ENCODE results near the gene GAB2.
A peak's percentile ranks its signal among the peaks of the same experiment; 100 is the strongest.
"Not testable (repeated sequence)": the region's sequence is repeated elsewhere in the genome, so short reads cannot be mapped to it uniquely, and the experiment has no call there.

Gene GAB2

DNA sequence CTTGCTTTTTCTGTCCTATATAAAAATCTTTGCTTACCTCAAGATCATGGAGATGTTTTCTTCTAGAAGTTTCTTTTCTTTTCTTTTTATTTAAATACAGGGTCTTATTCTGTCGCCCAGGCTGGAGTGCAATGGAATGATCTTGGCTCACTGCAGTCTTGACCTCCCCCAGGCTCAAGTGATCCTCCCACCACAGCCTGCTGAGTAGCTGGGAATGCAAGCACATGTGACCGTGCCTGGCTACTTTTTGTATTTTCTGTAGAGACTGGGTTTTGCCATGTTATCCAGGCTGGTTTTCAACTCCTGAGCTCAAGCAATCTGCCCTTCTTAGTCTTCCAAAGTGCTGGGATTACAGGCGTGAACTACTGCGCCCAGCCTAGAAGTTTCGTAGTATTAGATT is 183.6 kb downstream of the GAB2 start:
- no peaks in the 10 kb centered on the region for H3K27me3 ChIP-seq (ENCODE audit: insufficient read depth, insufficient read length)
- no peaks in the 10 kb centered on the region for H3K36me3 ChIP-seq (ENCODE audit: insufficient read depth, insufficient read length, low read length)
- no peak overlapping the region for H3K9ac ChIP-seq (ENCODE audit: insufficient read length, low read depth)
- no peak overlapping the region for H3K4me3 ChIP-seq (ENCODE audit: insufficient read length, low read depth)
- no peak for DNase-seq (ENCODE audit: low read depth, low spot score)
- TF ChIP-seq SUZ12 (IDR thresholded peaks at IDR 0.05; ENCODE audit: extremely low read depth, insufficient read depth, insufficient read length) (no peak), YY1 (IDR thresholded peaks at IDR 0.05; ENCODE audit: insufficient read depth, insufficient read length) (no peak), ZNF274 (IDR thresholded peaks at IDR 0.05; ENCODE audit: low read depth, low read length) (no peak)
- H3K9me3 ChIP-seq (ENCODE audit: insufficient read depth, low read length), result no peaks in the 10 kb centered on the region
- no peaks in the 10 kb centered on the region for H3K4me1 ChIP-seq (ENCODE audit: insufficient read depth, insufficient read length)

DNA sequence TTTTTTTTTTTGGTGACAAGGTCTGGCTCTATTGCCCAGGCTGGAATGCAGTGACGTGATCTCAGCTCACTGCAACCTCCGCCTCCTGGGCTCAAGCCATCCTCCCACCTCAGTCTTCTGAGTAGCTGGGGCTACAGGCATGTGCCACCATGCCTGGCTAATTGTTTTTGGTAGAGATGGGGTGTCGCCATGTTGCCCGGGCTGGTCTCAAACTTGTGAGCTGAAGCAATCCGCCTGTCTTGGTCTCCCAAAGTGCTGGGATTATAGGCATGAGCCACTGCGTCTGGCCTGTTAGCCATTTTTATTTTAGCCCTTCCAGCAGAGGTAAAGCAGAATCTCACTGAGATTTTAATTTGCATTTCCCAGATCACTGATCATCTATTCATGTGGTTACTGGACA is 184.6 kb downstream of the GAB2 start:
- not testable (repeated sequence) for H3K9ac ChIP-seq (ENCODE audit: insufficient read length, low read depth); DNase-seq (ENCODE audit: low read depth, low spot score); H3K36me3 ChIP-seq (ENCODE audit: insufficient read depth, insufficient read length, low read length); H3K27me3 ChIP-seq (ENCODE audit: insufficient read depth, insufficient read length); H3K4me1 ChIP-seq (ENCODE audit: insufficient read depth, insufficient read length); H3K9me3 ChIP-seq (ENCODE audit: insufficient read depth, low read length); H3K4me3 ChIP-seq (ENCODE audit: insufficient read length, low read depth)

DNA sequence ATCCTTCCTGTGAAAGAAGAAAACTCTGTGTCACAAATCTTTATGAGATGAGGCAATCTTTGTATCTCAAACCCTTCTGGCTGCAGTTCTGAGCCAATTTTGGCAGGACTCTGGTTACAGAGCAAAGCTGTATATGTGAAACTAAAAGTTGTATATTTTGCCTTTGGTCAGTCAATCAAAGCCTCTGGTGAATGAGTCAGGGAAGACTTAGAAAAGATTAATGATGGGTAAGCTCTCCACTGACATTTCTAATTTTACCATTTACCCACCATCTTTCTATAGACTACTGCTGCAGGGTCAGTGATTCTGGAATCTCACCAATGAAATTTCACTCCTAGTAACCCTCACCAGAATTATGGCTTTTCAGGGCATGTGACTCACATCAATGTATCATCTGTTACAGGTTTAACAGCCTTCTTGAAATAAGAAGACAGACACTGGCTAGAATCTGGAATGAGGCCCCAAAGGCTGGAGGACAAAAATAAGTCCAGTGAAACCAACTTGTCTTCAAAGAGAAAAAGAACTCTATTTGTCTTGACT is 185.6 kb downstream of the GAB2 start:
- no peaks in the 10 kb centered on the region for H3K4me1 ChIP-seq (ENCODE audit: insufficient read depth, insufficient read length)
- no peak overlapping the region for H3K9ac ChIP-seq (ENCODE audit: insufficient read length, low read depth)
- no peak for DNase-seq (ENCODE audit: low read depth, low spot score)
- H3K36me3 ChIP-seq (ENCODE audit: insufficient read depth, insufficient read length, low read length), result no peaks in the 10 kb centered on the region
- no peak overlapping the region for H3K4me3 ChIP-seq (ENCODE audit: insufficient read length, low read depth)
- no peaks in the 10 kb centered on the region for H3K27me3 ChIP-seq (ENCODE audit: insufficient read depth, insufficient read length)
- H3K9me3 ChIP-seq (ENCODE audit: insufficient read depth, low read length), result no peaks in the 10 kb centered on the region
- TF ChIP-seq ZNF274 (IDR thresholded peaks at IDR 0.05; ENCODE audit: low read depth, low read length) (no peak), YY1 (IDR thresholded peaks at IDR 0.05; ENCODE audit: insufficient read depth, insufficient read length) (no peak), SUZ12 (IDR thresholded peaks at IDR 0.05; ENCODE audit: extremely low read depth, insufficient read depth, insufficient read length) (no peak)

DNA sequence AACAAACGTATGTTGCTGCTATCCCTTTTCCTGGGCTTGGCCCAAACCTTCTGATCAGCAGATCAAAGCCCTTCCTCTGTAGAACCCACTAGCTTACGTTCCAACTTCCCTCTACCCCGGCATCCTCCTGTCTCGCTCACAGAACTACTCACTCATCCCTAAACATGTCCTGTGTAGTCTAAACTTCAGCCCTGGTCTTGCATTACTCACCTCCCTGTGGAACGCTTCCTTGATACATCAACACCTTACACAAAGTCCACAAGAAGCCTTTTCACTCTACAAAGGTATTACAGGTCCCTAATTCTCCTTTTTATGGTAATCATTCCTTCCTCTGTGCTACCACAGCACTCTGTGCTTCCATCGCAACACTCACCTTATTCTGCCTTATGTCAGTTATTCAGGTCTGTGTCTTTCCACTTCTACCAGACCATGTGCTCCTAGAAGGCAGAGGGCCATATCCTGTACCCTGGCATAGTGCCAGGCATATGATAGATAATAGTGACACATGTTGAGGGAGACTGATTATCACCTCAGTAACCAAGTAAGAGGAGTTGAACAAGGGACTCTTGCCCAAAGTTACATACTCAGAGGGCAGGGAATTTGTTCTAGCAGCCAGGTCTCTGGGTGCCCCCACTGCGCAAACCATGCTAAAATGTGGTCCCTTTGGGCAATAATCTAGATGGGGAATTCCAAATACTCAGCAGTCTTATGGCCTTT is 187.3 kb downstream of the GAB2 start:
- DNase-seq (ENCODE audit: low read depth, low spot score), result no peak
- H3K36me3 ChIP-seq (ENCODE audit: insufficient read depth, insufficient read length, low read length), result peaks cover 6% of the 10 kb centered on the region
- H3K27me3 ChIP-seq (ENCODE audit: insufficient read depth, insufficient read length), result no peaks in the 10 kb centered on the region
- H3K9me3 ChIP-seq (ENCODE audit: insufficient read depth, low read length), result no peaks in the 10 kb centered on the region
- H3K4me1 ChIP-seq (ENCODE audit: insufficient read depth, insufficient read length), result no peaks in the 10 kb centered on the region
- H3K9ac ChIP-seq (ENCODE audit: insufficient read length, low read depth), result no peak overlapping the region
- H3K4me3 ChIP-seq (ENCODE audit: insufficient read length, low read depth), result no peak overlapping the region
- TF ChIP-seq SUZ12 (IDR thresholded peaks at IDR 0.05; ENCODE audit: extremely low read depth, insufficient read depth, insufficient read length), result no peak
- TF ChIP-seq ZNF274 (IDR thresholded peaks at IDR 0.05; ENCODE audit: low read depth, low read length), result no peak
- no peak for TF ChIP-seq YY1 (IDR thresholded peaks at IDR 0.05; ENCODE audit: insufficient read depth, insufficient read length)

DNA sequence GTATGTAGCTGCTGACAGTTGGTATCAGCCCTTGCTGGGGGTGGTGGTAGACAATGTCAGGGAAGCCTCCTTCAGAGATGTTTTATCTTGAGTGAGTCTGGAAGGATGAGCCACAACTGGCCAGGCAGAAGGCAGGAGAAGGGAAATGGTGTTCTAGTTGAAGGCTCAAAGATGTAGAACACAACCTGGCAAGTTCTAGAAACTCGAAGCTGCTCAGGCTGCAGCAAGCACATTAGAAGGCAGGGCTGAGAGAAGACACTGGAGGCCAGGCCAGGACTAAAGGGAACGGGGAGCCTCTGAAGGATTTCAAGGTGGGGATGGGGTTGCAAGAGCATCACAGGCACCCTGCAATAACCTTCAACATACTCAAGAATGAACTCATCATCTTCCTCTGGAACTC is 188.5 kb downstream of the GAB2 start:
- no peaks in the 10 kb centered on the region for H3K27me3 ChIP-seq (ENCODE audit: insufficient read depth, insufficient read length)
- no peak overlapping the region for H3K4me3 ChIP-seq (ENCODE audit: insufficient read length, low read depth)
- no peaks in the 10 kb centered on the region for H3K4me1 ChIP-seq (ENCODE audit: insufficient read depth, insufficient read length)
- no peaks in the 10 kb centered on the region for H3K9me3 ChIP-seq (ENCODE audit: insufficient read depth, low read length)
- DNase-seq (ENCODE audit: low read depth, low spot score), result no peak
- peaks cover 18% of the 10 kb centered on the region for H3K36me3 ChIP-seq (ENCODE audit: insufficient read depth, insufficient read length, low read length)
- H3K9ac ChIP-seq (ENCODE audit: insufficient read length, low read depth), result no peak overlapping the region
- no peak for TF ChIP-seq SUZ12 (IDR thresholded peaks at IDR 0.05; ENCODE audit: extremely low read depth, insufficient read depth, insufficient read length)
- no peak for TF ChIP-seq ZNF274 (IDR thresholded peaks at IDR 0.05; ENCODE audit: low read depth, low read length)
- TF ChIP-seq YY1 (IDR thresholded peaks at IDR 0.05; ENCODE audit: insufficient read depth, insufficient read length), result no peak

DNA sequence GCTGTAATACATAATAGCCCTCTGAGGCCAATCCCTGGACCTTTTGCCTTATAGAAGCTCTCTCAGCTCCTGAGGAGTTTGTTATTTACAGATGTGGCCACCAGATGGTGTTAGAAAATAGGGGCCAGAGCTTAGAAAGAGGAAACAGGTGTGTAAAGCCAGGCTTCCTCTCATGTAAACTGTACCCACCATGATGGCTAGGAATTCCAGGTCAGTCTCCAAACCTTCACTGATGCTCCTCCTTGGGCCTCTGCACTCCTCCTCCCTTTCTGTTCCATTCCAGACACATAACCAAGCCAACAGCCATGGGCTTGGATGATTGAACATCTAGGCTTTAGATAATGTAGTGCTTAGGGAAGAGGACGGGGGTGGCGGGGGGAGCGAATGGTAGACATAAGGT is 189.2 kb downstream of the GAB2 start:
- no peak overlapping the region for H3K4me3 ChIP-seq (ENCODE audit: insufficient read length, low read depth)
- TF ChIP-seq SUZ12 (IDR thresholded peaks at IDR 0.05; ENCODE audit: extremely low read depth, insufficient read depth, insufficient read length), result no peak
- TF ChIP-seq ZNF274 (IDR thresholded peaks at IDR 0.05; ENCODE audit: low read depth, low read length), result no peak
- TF ChIP-seq YY1 (IDR thresholded peaks at IDR 0.05; ENCODE audit: insufficient read depth, insufficient read length), result no peak
- no peaks in the 10 kb centered on the region for H3K4me1 ChIP-seq (ENCODE audit: insufficient read depth, insufficient read length)
- no peaks in the 10 kb centered on the region for H3K27me3 ChIP-seq (ENCODE audit: insufficient read depth, insufficient read length)
- H3K9ac ChIP-seq (ENCODE audit: insufficient read length, low read depth), result no peak overlapping the region
- DNase-seq (ENCODE audit: low read depth, low spot score), result peak; percentile 27
- peaks cover 18% of the 10 kb centered on the region for H3K36me3 ChIP-seq (ENCODE audit: insufficient read depth, insufficient read length, low read length)
- no peaks in the 10 kb centered on the region for H3K9me3 ChIP-seq (ENCODE audit: insufficient read depth, low read length)

DNA sequence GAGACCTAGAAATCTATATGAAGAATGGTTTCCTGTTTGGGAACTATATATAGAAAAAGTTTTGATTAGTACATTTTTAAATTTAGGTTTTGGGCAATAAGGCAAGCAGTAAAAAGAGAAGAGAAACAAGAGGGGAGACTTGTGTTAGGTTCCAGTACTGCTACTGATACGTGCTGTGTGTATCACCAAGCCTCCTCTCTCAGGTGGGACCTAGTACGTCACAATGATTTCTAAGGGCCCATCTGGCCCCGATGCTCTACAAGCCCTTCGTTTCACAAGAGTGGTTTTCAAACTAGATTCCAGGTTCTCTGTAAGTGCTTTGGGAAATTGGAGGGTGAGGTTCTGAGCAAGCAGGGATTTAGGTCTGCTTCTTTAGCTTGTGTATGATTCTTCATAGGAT is 189.7 kb downstream of the GAB2 start:
- no peak overlapping the region for H3K4me3 ChIP-seq (ENCODE audit: insufficient read length, low read depth)
- TF ChIP-seq ZNF274 (IDR thresholded peaks at IDR 0.05; ENCODE audit: low read depth, low read length), result no peak
- no peak for TF ChIP-seq SUZ12 (IDR thresholded peaks at IDR 0.05; ENCODE audit: extremely low read depth, insufficient read depth, insufficient read length)
- no peak for TF ChIP-seq YY1 (IDR thresholded peaks at IDR 0.05; ENCODE audit: insufficient read depth, insufficient read length)

More for the DNA sequence above, 189.7 kb downstream of the GAB2 start:
- Histone ChIP-seq H3K9me3 (ENCODE audit: insufficient read depth, low read length) (no peaks in the 10 kb centered on the region), H3K36me3 (ENCODE audit: insufficient read depth, insufficient read length, low read length) (peaks cover 23% of the 10 kb centered on the region), H3K9ac (ENCODE audit: insufficient read length, low read depth) (no peak overlapping the region), H3K27me3 (ENCODE audit: insufficient read depth, insufficient read length) (no peaks in the 10 kb centered on the region), H3K4me1 (ENCODE audit: insufficient read depth, insufficient read length) (no peaks in the 10 kb centered on the region)
- DNase-seq (ENCODE audit: low read depth, low spot score), result no peak

Data from NT2/D1 (cell line).